ENCODE data around the gene NKAIN2. TPM values are rescaled to one million over a fixed set of nuclear protein-coding genes. Genes with fewer than 3 reads are reported as not detected.

The NKAIN2 gene
- total and polyA plus RNA-seq, 9 of the 15 experiments (the other 6 are each of a cell fraction or from before 2014, with no cell fraction given): not detected

DNA sequence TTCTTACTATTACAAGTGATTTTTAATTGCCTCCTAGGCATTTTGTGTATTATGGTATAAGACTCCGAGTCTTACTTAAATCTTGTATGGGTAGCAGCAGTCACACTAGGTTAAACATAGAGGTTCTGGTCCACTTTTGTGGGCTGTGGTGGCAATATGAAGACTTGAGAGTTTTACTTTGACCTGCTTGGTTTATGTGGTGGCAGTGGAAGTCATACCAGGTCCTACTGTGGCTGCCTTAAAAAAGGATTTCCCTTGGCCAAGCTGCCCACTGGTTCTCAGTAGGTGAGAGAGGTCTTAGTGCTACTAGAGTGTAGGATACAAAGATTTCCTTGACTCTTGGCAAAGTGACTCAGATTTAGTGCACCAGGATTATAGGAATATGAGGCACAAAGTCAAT is 44.2 kb upstream of the NKAIN2 start (continued):
- TF ChIP-seq, protein P1, sequence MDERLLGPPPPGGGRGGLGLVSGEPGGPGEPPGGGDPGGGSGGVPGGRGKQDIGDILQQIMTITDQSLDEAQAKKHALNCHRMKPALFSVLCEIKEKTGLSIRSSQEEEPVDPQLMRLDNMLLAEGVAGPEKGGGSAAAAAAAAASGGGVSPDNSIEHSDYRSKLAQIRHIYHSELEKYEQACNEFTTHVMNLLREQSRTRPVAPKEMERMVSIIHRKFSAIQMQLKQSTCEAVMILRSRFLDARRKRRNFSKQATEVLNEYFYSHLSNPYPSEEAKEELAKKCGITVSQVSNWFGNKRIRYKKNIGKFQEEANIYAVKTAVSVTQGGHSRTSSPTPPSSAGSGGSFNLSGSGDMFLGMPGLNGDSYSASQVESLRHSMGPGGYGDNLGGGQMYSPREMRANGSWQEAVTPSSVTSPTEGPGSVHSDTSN (CRISPR knock-in tag; IDR thresholded peaks at IDR 0.05; ENCODE audit: low read depth): no peak
- TF ChIP-seq, protein P1 (tag; conservative IDR thresholded peaks at IDR 0.05; ENCODE audit: low read depth): no peak
- no peak for TF ChIP-seq ZNF274 (IDR thresholded peaks at IDR 0.05; ENCODE audit: borderline replicate concordance, low read depth, low read length)
- TF ChIP-seq ZNF184 (CRISPR knock-in tag; IDR thresholded peaks at IDR 0.05): no peak
- TF ChIP-seq, protein P2, sequence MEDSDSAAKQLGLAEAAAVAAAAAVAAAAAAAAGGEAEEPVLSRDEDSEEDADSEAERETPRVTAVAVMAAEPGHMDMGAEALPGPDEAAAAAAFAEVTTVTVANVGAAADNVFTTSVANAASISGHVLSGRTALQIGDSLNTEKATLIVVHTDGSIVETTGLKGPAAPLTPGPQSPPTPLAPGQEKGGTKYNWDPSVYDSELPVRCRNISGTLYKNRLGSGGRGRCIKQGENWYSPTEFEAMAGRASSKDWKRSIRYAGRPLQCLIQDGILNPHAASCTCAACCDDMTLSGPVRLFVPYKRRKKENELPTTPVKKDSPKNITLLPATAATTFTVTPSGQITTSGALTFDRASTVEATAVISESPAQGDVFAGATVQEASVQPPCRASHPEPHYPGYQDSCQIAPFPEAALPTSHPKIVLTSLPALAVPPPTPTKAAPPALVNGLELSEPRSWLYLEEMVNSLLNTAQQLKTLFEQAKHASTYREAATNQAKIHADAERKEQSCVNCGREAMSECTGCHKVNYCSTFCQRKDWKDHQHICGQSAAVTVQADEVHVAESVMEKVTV (CRISPR knock-in tag; IDR thresholded peaks at IDR 0.05): no peak
- TF ChIP-seq SIN3B (IDR thresholded peaks at IDR 0.05; ENCODE audit: low read depth): no peak
- no peak for TF ChIP-seq GABPA (tag; conservative IDR thresholded peaks at IDR 0.05; ENCODE audit: low read depth)
- TF ChIP-seq, protein P3, sequence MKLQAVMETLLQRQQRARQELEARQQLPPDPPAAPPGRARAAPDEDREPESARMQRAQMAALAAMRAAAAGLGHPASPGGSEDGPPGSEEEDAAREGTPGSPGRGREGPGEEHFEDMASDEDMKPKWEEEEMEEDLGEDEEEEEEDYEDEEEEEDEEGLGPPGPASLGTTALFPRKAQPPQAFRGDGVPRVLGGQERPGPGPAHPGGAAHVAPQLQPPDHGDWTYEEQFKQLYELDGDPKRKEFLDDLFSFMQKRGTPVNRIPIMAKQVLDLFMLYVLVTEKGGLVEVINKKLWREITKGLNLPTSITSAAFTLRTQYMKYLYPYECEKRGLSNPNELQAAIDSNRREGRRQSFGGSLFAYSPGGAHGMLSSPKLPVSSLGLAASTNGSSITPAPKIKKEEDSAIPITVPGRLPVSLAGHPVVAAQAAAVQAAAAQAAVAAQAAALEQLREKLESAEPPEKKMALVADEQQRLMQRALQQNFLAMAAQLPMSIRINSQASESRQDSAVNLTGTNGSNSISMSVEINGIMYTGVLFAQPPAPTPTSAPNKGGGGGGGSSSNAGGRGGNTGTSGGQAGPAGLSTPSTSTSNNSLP (IDR thresholded peaks at IDR 0.05; ENCODE audit: borderline replicate concordance, low read depth, low read length): no peak
- TF ChIP-seq, protein P4, sequence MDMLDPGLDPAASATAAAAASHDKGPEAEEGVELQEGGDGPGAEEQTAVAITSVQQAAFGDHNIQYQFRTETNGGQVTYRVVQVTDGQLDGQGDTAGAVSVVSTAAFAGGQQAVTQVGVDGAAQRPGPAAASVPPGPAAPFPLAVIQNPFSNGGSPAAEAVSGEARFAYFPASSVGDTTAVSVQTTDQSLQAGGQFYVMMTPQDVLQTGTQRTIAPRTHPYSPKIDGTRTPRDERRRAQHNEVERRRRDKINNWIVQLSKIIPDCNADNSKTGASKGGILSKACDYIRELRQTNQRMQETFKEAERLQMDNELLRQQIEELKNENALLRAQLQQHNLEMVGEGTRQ (CRISPR knock-in tag; IDR thresholded peaks at IDR 0.05): no peak
- no peak for TF ChIP-seq ILF3 (IDR thresholded peaks at IDR 0.05; ENCODE audit: borderline replicate concordance)
- no peak for TF ChIP-seq ZNF778 (CRISPR knock-in tag; IDR thresholded peaks at IDR 0.05)
- TF ChIP-seq YBX1 (IDR thresholded peaks at IDR 0.05): no peak
- TF ChIP-seq WHSC1 (IDR thresholded peaks at IDR 0.05; ENCODE audit: low read length): no peak
